PC-3 (cell line): Measurements from ENCODE around the gene NOTCH4.

Source experiments
- CTCF ChIP-seq: fragments of 300-600 bp; sonication (generic); conservative IDR thresholded peaks from 2 replicates; pipeline ENCODE4 v1.5.1; 2017; ENCODE audit warnings: antibody characterized with exemption, low read depth, mild to moderate bottlenecking, low read length
- EZH2 ChIP-seq: fragments of 300-600 bp; sonication (generic); IDR thresholded peaks from one replicate; pipeline ENCODE4 v1.6.1; 2017; ENCODE audit warnings: antibody characterized with exemption, mild to moderate bottlenecking, low read length; ENCODE audit not compliant: unreplicated experiment
- EZH2phosphoT487 ChIP-seq: fragments of 300-600 bp; sonication (generic); IDR thresholded peaks from 2 replicates; pipeline ENCODE4 v1.6.1; 2018; ENCODE audit warnings: mild to moderate bottlenecking, antibody characterized with exemption, low read length, borderline replicate concordance

- TF ChIP-seq CTCF (no peak), EZH2phosphoT487 (no peak), EZH2 (no peak)
Observed at GRCh38 chr6:32195652-32195901, 28.3 kb downstream of the NOTCH4 start.
